RWPE1 (cell line): Measurements from ENCODE around the gene COA8.

Experiments
- CTCF ChIA-PET: fragments of 350-600 bp; sonication (Branson Sonifier 250); formaldehyde crosslinking; extraction: SDS; loops from one replicate; lab custom pipeline; 2021; lab: Yijun Ruan, JAX
- POLR2A ChIA-PET: fragments of 400-600 bp; formaldehyde crosslinking; extraction: SDS; loops from one replicate; lab custom pipeline; 2020; ENCODE audit warnings: antibody characterized with exemption; ENCODE audit not compliant: low non-redundant PET; lab: Yijun Ruan, JAX
- DNase-seq: peaks from one replicate; pipeline ENCODE4 v3.0.0; 2012; ENCODE audit warnings: low spot score
- H3K27ac ChIP-seq: fragments of 450-650 bp; 2 replicates; pipeline ENCODE4 v1.5.1; 2017
- CTCF ChIP-seq: fragments of 450-650 bp; conservative IDR thresholded peaks from 2 replicates; pipeline ENCODE4 v1.5.1; 2017; ENCODE audit warnings: low read depth, mild to moderate bottlenecking

The COA8 gene

GRCh38 chr14:103518422-103519042, 44.2 kb upstream of the COA8 start:
- peak overlapping the region; percentile 100 for H3K27ac ChIP-seq
- POLR2A ChIA-PET: interaction anchor here (0.6 kb wide), 1 partner anchor 161 kb away, joined by 3 read pairs; no protein-coding TSS in a partner anchor
- TF ChIP-seq CTCF: peak; percentile 90
- peak; percentile 81 for DNase-seq
- CTCF ChIA-PET: interaction anchor here (0.5 to 6.2 kb wide), 21 partner anchors 8 to 1508 kb away, joined by 3 to 57 read pairs (median 5); partner anchors contain the start of gene TRMT61A

GRCh38 chr14:103519043-103519836, 43.5 kb upstream of the COA8 start:
- peak overlapping the region; percentile 100 for H3K27ac ChIP-seq
- peak; percentile 59 for DNase-seq
- CTCF ChIA-PET: interaction anchor here (0.6 to 6.2 kb wide), 19 partner anchors 8 to 1557 kb away, joined by 3 to 57 read pairs (median 4); partner anchors contain the start of gene TRMT61A
- TF ChIP-seq CTCF: no peak
- POLR2A ChIA-PET: interaction anchor here (0.6 kb wide), 1 partner anchor 162 kb away, joined by 3 read pairs; no protein-coding TSS in a partner anchor

GRCh38 chr14:103519837-103520212, 42.9 kb upstream of the COA8 start:
- ChIA-PET POLR2A (no interaction called here), CTCF (interaction anchor here (0.7 to 6.2 kb wide), 4 partner anchors 9 to 1558 kb away, joined by 3 to 57 read pairs (median 10); partner anchors contain the start of gene TRMT61A)
- no peak for DNase-seq
- peak overlapping the region; percentile 100 for H3K27ac ChIP-seq
- TF ChIP-seq CTCF: no peak

GRCh38 chr14:103520269-103520656, 42.5 kb upstream of the COA8 start:
- DNase-seq: no peak
- H3K27ac ChIP-seq: peak overlapping the region; percentile 100
- ChIA-PET CTCF (interaction anchor here (0.6 to 6.2 kb wide), 5 partner anchors 14 to 125 kb away, joined by 3 to 57 read pairs (median 5); no protein-coding TSS in a partner anchor), POLR2A (no interaction called here)
- no peak for TF ChIP-seq CTCF

- CTCF ChIA-PET: interaction anchor here (0.6 to 6.2 kb wide), 6 partner anchors 10 to 124 kb away, joined by 3 to 57 read pairs (median 4); no protein-coding TSS in a partner anchor
- POLR2A ChIA-PET: interaction anchor here (0.6 to 2.0 kb wide), 2 partner anchors 19 to 22 kb away, joined by 3 to 4 read pairs; no protein-coding TSS in a partner anchor
- DNase-seq: peak; percentile 64
- H3K27ac ChIP-seq: peak overlapping the region; percentile 100
- peak; percentile 74 for TF ChIP-seq CTCF
Observed at GRCh38 chr14:103520657-103521437, 41.9 kb upstream of the COA8 start.
